CD14-positive monocyte (primary cell): ENCODE data around the gene MT2A. TPM values are rescaled to one million over a fixed set of nuclear protein-coding genes. Genes with fewer than 3 reads are reported as not detected.
A peak's percentile ranks its signal among the peaks of the same experiment; 100 is the strongest.

ENCODE experiments used
- DNase-seq, 3 donors: peaks; one replicate each; pipeline ENCODE4 v3.0.0-alpha.2; 2011 to 2022
- H2AFZ ChIP-seq: 2 replicates; pipeline ENCODE4 v1.6.0; 2012; ENCODE audit warnings: mild to moderate bottlenecking, low read depth, low read length, inconsistent platforms; ENCODE audit not compliant: insufficient read depth, poor library complexity, severe bottlenecking
- H3K27ac ChIP-seq, 2 donors: 1 replicate in 1 of 2; 2 replicates in 1 of 2; pipeline ENCODE4 v1.5.1; 2012 to 2013; ENCODE audit warnings: low read length in 2 of 2, control low read depth in 1 of 2, inconsistent platforms in 1 of 2, low read depth in 1 of 2, mild to moderate bottlenecking in 1 of 2
- H3K27me3 ChIP-seq, 2 donors: one replicate each; pipeline versions ENCODE4 v1.6.0 to v1.6.1; 2011 to 2013; ENCODE audit warnings: low read length in 2 of 2; ENCODE audit not compliant: control insufficient read depth in 2 of 2, insufficient read depth in 2 of 2
- H3K36me3 ChIP-seq, 2 donors: replicated peaks in 1 of 2; 1 replicate in 1 of 2; 2 replicates in 1 of 2; pipeline versions ENCODE4 v1.5.1 to v1.6.1; 2012 to 2013; ENCODE audit warnings: low read length in 2 of 2, control low read depth in 1 of 2, inconsistent platforms in 1 of 2, mild to moderate bottlenecking in 1 of 2; ENCODE audit not compliant: insufficient read depth in 2 of 2, control insufficient read depth in 1 of 2
- H3K4me1 ChIP-seq, 2 donors: 1 replicate in 1 of 2; 2 replicates in 1 of 2; pipeline versions ENCODE4 v1.5.1 to v1.6.1; 2012 to 2013; ENCODE audit warnings: low read length in 2 of 2, control low read depth in 1 of 2, inconsistent platforms in 1 of 2, mild to moderate bottlenecking in 1 of 2, moderate library complexity in 1 of 2; ENCODE audit not compliant: insufficient read depth in 2 of 2, control insufficient read depth in 1 of 2
- H3K4me2 ChIP-seq: replicated peaks from 2 replicates; pipeline ENCODE3; 2012; ENCODE audit warnings: low read length, moderate library complexity, mild to moderate bottlenecking; ENCODE audit not compliant: poor library complexity, severe bottlenecking; ENCODE audit errors: extremely low read depth
- H3K4me3 ChIP-seq, 3 experiments: fragments of 200-600 bp in 1 of 3; sonication (generic) in 1 of 3; replicated peaks in 1 of 3; 1 replicate in 2 of 3; 2 replicates in 1 of 3; pipeline ENCODE4 v1.5.1; 2011 to 2013; ENCODE audit warnings: low read length in 3 of 3, mild to moderate bottlenecking in 3 of 3, control low read depth in 2 of 3, low read depth in 2 of 3, inconsistent platforms in 1 of 3, moderate library complexity in 1 of 3
- H3K79me2 ChIP-seq: 2 replicates; pipeline ENCODE4 v1.6.0; 2012; ENCODE audit warnings: mild to moderate bottlenecking, control low read depth, inconsistent platforms, low read length, moderate library complexity; ENCODE audit not compliant: insufficient read depth
- H3K9ac ChIP-seq: 2 replicates; pipeline ENCODE4 v1.6.0; 2017; ENCODE audit warnings: low read length, mild to moderate bottlenecking; ENCODE audit not compliant: insufficient read depth, poor library complexity, severe bottlenecking
- H3K9me3 ChIP-seq, 2 donors: replicated peaks in 1 of 2; 1 replicate in 1 of 2; 2 replicates in 1 of 2; pipeline versions ENCODE4 v1.5.1 to v1.6.1; 2012 to 2013; ENCODE audit warnings: low read length in 2 of 2, control low read depth in 1 of 2; ENCODE audit not compliant: control insufficient read depth in 1 of 2, insufficient read depth in 1 of 2
- H4K20me1 ChIP-seq: 2 replicates; pipeline ENCODE4 v1.6.0; 2012; ENCODE audit warnings: mild to moderate bottlenecking, low read length, control low read depth, moderate library complexity; ENCODE audit not compliant: insufficient read depth
- H3K27ac Mint-ChIP-seq, 7 donors: one replicate each; pipeline ENCODE4 v1.8.0; 2020; ENCODE audit warnings: mild to moderate bottlenecking in 7 of 7, mixed read lengths in 7 of 7, moderate library complexity in 6 of 7, inconsistent platforms in 2 of 7
- H3K27me3 Mint-ChIP-seq, 3 donors: one replicate each; pipeline ENCODE4 v1.8.0; 2021 to 2022; ENCODE audit warnings: low read depth in 3 of 3, mild to moderate bottlenecking in 3 of 3, mixed read lengths in 3 of 3, moderate library complexity in 3 of 3, inconsistent platforms in 1 of 3
- H3K36me3 Mint-ChIP-seq, 2 donors: one replicate each; pipeline ENCODE4 v1.8.0; 2020; ENCODE audit warnings: mixed read lengths in 2 of 2, inconsistent platforms in 1 of 2, mild to moderate bottlenecking in 1 of 2
- H3K4me1 Mint-ChIP-seq: one replicate; pipeline ENCODE4 v1.8.0; 2020; ENCODE audit warnings: mild to moderate bottlenecking, mixed read lengths
- H3K4me3 Mint-ChIP-seq, 2 donors: one replicate each; pipeline ENCODE4 v1.8.0; 2020; ENCODE audit warnings: mild to moderate bottlenecking in 2 of 2, mixed read lengths in 2 of 2, moderate library complexity in 1 of 2
- H3K9me3 Mint-ChIP-seq, 7 donors: one replicate each; pipeline ENCODE4 v1.8.0; 2020 to 2022; ENCODE audit warnings: mixed read lengths in 7 of 7, mild to moderate bottlenecking in 6 of 7, moderate library complexity in 6 of 7, inconsistent platforms in 2 of 7
- CTCF ChIP-seq: fragments of 200-600 bp; IDR thresholded peaks from one replicate; pipeline ENCODE4 v1.8.0; 2022; ENCODE audit warnings: antibody characterized with exemption, mild to moderate bottlenecking
- WGBS: methylation state at CpG from one replicate; pipeline ENCODE4 v1.1.5; 2013; ENCODE audit warnings: missing lambda C conversion rate; ENCODE audit not compliant: insufficient coverage; 5-methylcytosine and 5-hydroxymethylcytosine counted together
- intact Hi-C, 2 donors: fragments of 100-400 bp; cut with micrococcal nuclease; formaldehyde crosslinking; loops; one replicate each; pipeline versions ENCODE4 v1.15.0 to v1.15.1; 2023
- polyA plus RNA-seq, 3 donors: library from polyadenylated mRNA; depleted of rRNA in 1 of 3; unstranded in 2 of 3; stranded (reverse) in 1 of 3; fragments of 300-500 nt in 2 of 3; fragments of >200 nt in 1 of 3; fragmentation: Illumina TruSeq in 2 of 3; gene quantifications; 1 replicate in 2 of 3; 2 replicates in 1 of 3; pipeline ENCODE4 v1.2.3, GENCODE V29; 2012 to 2021

The MT2A gene
- polyA plus RNA-seq, 3 donors: 26.8 to 228 (median 126) TPM

GRCh38 chr16:56626685-56627084 is 18.3 kb downstream of the MT2A start:
- H3K4me3 Mint-ChIP-seq: peak overlapping the region in 1 of 2 donors; percentile 98
- H2AFZ ChIP-seq: no peak overlapping the region
- H3K4me3 ChIP-seq: peak overlapping the region in 1 of 3 experiments; percentile 93

More at GRCh38 chr16:56626685-56627084, 18.3 kb downstream of the MT2A start:
- Histone ChIP-seq H3K79me2 (no peaks in the 10 kb centered on the region), H3K27ac (no peak overlapping the region), H3K36me3 (no peaks in the 10 kb centered on the region), H3K9me3 (peaks cover 0 to 3% of the 10 kb centered on the region in 2 donors), H3K4me1 (peaks cover 16 to 22% of the 10 kb centered on the region in 2 donors), H4K20me1 (no peaks in the 10 kb centered on the region), H3K27me3 (peaks cover 12 to 60% of the 10 kb centered on the region in 2 donors), H3K9ac (no peak overlapping the region), H3K4me2 (peak overlapping the region; percentile 98)
- Mint-ChIP-seq H3K9me3 (peaks cover 0 to 9% (median under 1%) of the 10 kb centered on the region in 7 donors), H3K27ac (no peak overlapping the region), H3K4me1 (peaks cover 28% of the 10 kb centered on the region), H3K27me3 (peaks cover 54 to 74% (median 66%) of the 10 kb centered on the region in 3 donors), H3K36me3 (peaks cover 0 to 6% of the 10 kb centered on the region in 2 donors)
- no peak for DNase-seq
- intact Hi-C loops: no loop called here
- WGBS: 49% methylated on average over 4 of the region's 7 CpGs
- TF ChIP-seq CTCF: no peak
